C4-2B (cell line): ENCODE data around the gene NMNAT2.

Source experiments
- ZFX ChIP-seq: fragments of 450-650 bp; IDR thresholded peaks from 2 replicates; pipeline ENCODE4 v1.6.1; 2017
- TF ChIP-seq, protein P1 (sequence below): fragments of 450-650 bp; conservative IDR thresholded peaks from 2 replicates; pipeline ENCODE4 v1.5.1; 2017; ENCODE audit warnings: mild to moderate bottlenecking

DNA sequence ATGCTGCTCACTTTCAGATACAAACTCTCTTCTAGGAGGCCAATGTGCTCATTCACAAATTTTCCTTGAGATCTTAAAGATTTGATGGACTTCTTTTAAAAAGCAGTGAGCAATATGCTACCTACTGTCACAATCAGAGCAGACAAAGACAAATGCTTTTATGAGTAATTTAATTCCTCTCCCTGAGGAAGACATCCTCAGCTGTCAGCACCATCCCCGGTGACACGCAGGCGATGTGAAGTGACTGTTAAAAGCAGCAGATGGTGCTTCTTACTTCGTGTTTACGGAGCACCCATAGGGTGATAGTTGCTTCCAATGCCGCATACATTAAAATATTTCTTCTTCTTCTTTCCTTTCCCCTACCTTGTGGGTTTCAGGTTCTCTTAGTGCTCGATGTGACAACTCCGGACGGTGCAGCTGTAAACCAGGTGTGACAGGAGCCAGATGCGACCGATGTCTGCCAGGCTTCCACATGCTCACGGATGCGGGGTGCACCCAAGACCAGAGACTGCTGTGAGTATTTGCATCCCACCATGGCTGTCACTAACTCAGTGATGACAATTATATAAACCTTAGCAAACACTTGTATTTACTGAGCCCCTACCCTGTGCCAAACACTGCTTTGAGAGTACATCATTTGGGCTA, 203.0 kb downstream of the NMNAT2 start:
- TF ChIP-seq, protein P1, sequence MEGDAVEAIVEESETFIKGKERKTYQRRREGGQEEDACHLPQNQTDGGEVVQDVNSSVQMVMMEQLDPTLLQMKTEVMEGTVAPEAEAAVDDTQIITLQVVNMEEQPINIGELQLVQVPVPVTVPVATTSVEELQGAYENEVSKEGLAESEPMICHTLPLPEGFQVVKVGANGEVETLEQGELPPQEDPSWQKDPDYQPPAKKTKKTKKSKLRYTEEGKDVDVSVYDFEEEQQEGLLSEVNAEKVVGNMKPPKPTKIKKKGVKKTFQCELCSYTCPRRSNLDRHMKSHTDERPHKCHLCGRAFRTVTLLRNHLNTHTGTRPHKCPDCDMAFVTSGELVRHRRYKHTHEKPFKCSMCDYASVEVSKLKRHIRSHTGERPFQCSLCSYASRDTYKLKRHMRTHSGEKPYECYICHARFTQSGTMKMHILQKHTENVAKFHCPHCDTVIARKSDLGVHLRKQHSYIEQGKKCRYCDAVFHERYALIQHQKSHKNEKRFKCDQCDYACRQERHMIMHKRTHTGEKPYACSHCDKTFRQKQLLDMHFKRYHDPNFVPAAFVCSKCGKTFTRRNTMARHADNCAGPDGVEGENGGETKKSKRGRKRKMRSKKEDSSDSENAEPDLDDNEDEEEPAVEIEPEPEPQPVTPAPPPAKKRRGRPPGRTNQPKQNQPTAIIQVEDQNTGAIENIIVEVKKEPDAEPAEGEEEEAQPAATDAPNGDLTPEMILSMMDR: no peak
- TF ChIP-seq ZFX: no peak
